H9 (cell line): Measurements from ENCODE around the gene CAB39. TPM values are rescaled to one million over a fixed set of nuclear protein-coding genes. Genes with fewer than 3 reads are reported as not detected.

ENCODE experiments used
- DNase-seq: peaks from one replicate; pipeline ENCODE4 v3.0.0-alpha.2; 2017
- H2AFZ ChIP-seq: one replicate; pipeline ENCODE4 v1.6.1; 2013; ENCODE audit warnings: mild to moderate bottlenecking, low read length, control low read depth, moderate library complexity
- H2AK5ac ChIP-seq: 2 replicates; pipeline ENCODE4 v1.6.1; 2013; ENCODE audit warnings: low read length, control low read depth, mixed read lengths; ENCODE audit not compliant: insufficient read length
- H2BK120ac ChIP-seq: one replicate; pipeline ENCODE4 v1.6.1; 2013; ENCODE audit warnings: low read depth, mild to moderate bottlenecking, low read length, control low read depth, inconsistent platforms; ENCODE audit not compliant: poor library complexity, severe bottlenecking
- H2BK12ac ChIP-seq: 2 replicates; pipeline ENCODE4 v1.6.1; 2013; ENCODE audit warnings: low read length, control low read depth, mixed read lengths, low read depth; ENCODE audit not compliant: insufficient read length
- H2BK15ac ChIP-seq: 2 replicates; pipeline ENCODE4 v1.6.1; 2013; ENCODE audit warnings: low read depth, low read length, control low read depth
- H2BK20ac ChIP-seq: one replicate; pipeline ENCODE4 v1.6.1; 2013; ENCODE audit warnings: low read depth, mild to moderate bottlenecking, low read length, control low read depth, inconsistent platforms; ENCODE audit not compliant: poor library complexity, severe bottlenecking
- H2BK5ac ChIP-seq: 2 replicates; pipeline ENCODE4 v1.6.1; 2013; ENCODE audit warnings: low read length, control low read depth, mixed read lengths; ENCODE audit not compliant: insufficient read length
- H3K14ac ChIP-seq: 2 replicates; pipeline ENCODE4 v1.6.1; 2013; ENCODE audit warnings: low read length, control low read depth; ENCODE audit not compliant: insufficient read depth
- H3K18ac ChIP-seq: 2 replicates; pipeline ENCODE4 v1.6.1; 2013; ENCODE audit warnings: low read depth, mild to moderate bottlenecking, mixed read lengths, low read length, control low read depth; ENCODE audit not compliant: insufficient read length
- H3K23ac ChIP-seq: 2 replicates; pipeline ENCODE4 v1.6.1; 2013; ENCODE audit warnings: low read length, control low read depth, mixed read lengths, low read depth; ENCODE audit not compliant: insufficient read length
- H3K23me2 ChIP-seq: 2 replicates; pipeline ENCODE4 v1.6.1; 2013; ENCODE audit warnings: low read depth, mild to moderate bottlenecking, mixed read lengths, low read length, control low read depth; ENCODE audit not compliant: insufficient read length, poor library complexity, severe bottlenecking
- H3K27ac ChIP-seq: 2 replicates; pipeline ENCODE4 v1.5.1; 2013; ENCODE audit warnings: low read length, control low read depth, mixed read lengths, low read depth; ENCODE audit not compliant: insufficient read length
- H3K27me3 ChIP-seq: 2 replicates; pipeline ENCODE4 v1.6.1; 2013; ENCODE audit warnings: low read length, control low read depth, inconsistent platforms; ENCODE audit not compliant: insufficient read depth
- H3K4ac ChIP-seq: 2 replicates; pipeline ENCODE4 v1.6.1; 2013; ENCODE audit warnings: low read depth, mild to moderate bottlenecking, control low read depth, inconsistent platforms, low read length, moderate library complexity
- H3K4me1 ChIP-seq: 2 replicates; pipeline ENCODE4 v1.6.1; 2013; ENCODE audit warnings: low read length, control low read depth, inconsistent platforms; ENCODE audit not compliant: insufficient read depth
- H3K4me2 ChIP-seq: 2 replicates; pipeline ENCODE4 v1.6.1; 2013; ENCODE audit warnings: low read length, control low read depth, mixed read lengths; ENCODE audit not compliant: insufficient read length, insufficient read depth
- H3K56ac ChIP-seq: 2 replicates; pipeline ENCODE4 v1.6.1; 2013; ENCODE audit warnings: low read depth, mild to moderate bottlenecking, mixed read lengths, low read length, control low read depth; ENCODE audit not compliant: insufficient read length
- H3K79me1 ChIP-seq: 2 replicates; pipeline ENCODE4 v1.6.1; 2013; ENCODE audit warnings: low read depth, mild to moderate bottlenecking, moderate library complexity, low read length, control low read depth, inconsistent platforms; ENCODE audit not compliant: insufficient read depth, poor library complexity, severe bottlenecking
- H3K79me2 ChIP-seq: 2 replicates; pipeline ENCODE4 v1.6.1; 2013; ENCODE audit warnings: low read length, control low read depth, inconsistent platforms; ENCODE audit not compliant: insufficient read depth
- H3K9ac ChIP-seq: 2 replicates; pipeline ENCODE4 v1.6.1; 2013; ENCODE audit warnings: low read length, control low read depth, mixed read lengths; ENCODE audit not compliant: insufficient read length; ENCODE audit errors: extremely low read depth
- H3K9me3 ChIP-seq: one replicate; pipeline ENCODE4 v1.6.1; 2013; ENCODE audit warnings: low read depth, low read length, inconsistent platforms; ENCODE audit not compliant: control insufficient read depth
- H3T11ph ChIP-seq: one replicate; pipeline ENCODE4 v1.6.1; 2013; ENCODE audit warnings: mild to moderate bottlenecking, low read length, control low read depth, inconsistent platforms
- H4K20me1 ChIP-seq: one replicate; pipeline ENCODE4 v1.6.1; 2013; ENCODE audit not compliant: control insufficient read depth, insufficient read length, insufficient read depth
- H4K5ac ChIP-seq: 2 replicates; pipeline ENCODE4 v1.6.1; 2013; ENCODE audit warnings: low read depth, mild to moderate bottlenecking, mixed read lengths, low read length, control low read depth; ENCODE audit not compliant: insufficient read length
- H4K8ac ChIP-seq: replicated peaks from 2 replicates; pipeline ENCODE4 v1.6.1; 2013; ENCODE audit warnings: low read length, control low read depth, mixed read lengths, low read depth; ENCODE audit not compliant: insufficient read length
- H4K91ac ChIP-seq: 2 replicates; pipeline ENCODE4 v1.6.1; 2013; ENCODE audit warnings: low read depth, mild to moderate bottlenecking, moderate library complexity, mixed read lengths, low read length, control low read depth; ENCODE audit not compliant: insufficient read length
- H3K27ac Mint-ChIP-seq, 3 experiments: 2 replicates in 2 of 3; 3 replicates in 1 of 3; pipeline ENCODE4 v1.8.0; 2020 to 2021; ENCODE audit warnings: mixed read lengths in 3 of 3, mild to moderate bottlenecking in 1 of 3, moderate library complexity in 1 of 3
- H3K27me3 Mint-ChIP-seq: 2 replicates; pipeline ENCODE4 v1.8.0; 2021; ENCODE audit warnings: low read depth, mild to moderate bottlenecking, moderate library complexity, mixed read lengths
- H3K36me3 Mint-ChIP-seq, 3 experiments: 2 replicates in 2 of 3; 3 replicates in 1 of 3; pipeline ENCODE4 v1.8.0; 2020 to 2021; ENCODE audit warnings: low read depth in 3 of 3, mixed read lengths in 3 of 3; ENCODE audit not compliant: insufficient read depth in 1 of 3
- H3K4me1 Mint-ChIP-seq, 2 experiments: 2 replicates each; pipeline ENCODE4 v1.8.0; 2020; ENCODE audit warnings: mixed read lengths in 2 of 2
- H3K4me3 Mint-ChIP-seq, 2 experiments: 2 replicates in 1 of 2; 3 replicates in 1 of 2; pipeline ENCODE4 v1.8.0; 2020 to 2021; ENCODE audit warnings: mild to moderate bottlenecking in 2 of 2, mixed read lengths in 2 of 2, moderate library complexity in 1 of 2
- H3K9me3 Mint-ChIP-seq, 2 experiments: 2 replicates in 1 of 2; 3 replicates in 1 of 2; pipeline ENCODE4 v1.8.0; 2020; ENCODE audit warnings: mild to moderate bottlenecking in 2 of 2, mixed read lengths in 2 of 2, moderate library complexity in 1 of 2
- WGBS: extraction: QIAGEN DNeasy Blood & Tissue Kit; methylation state at CpG from one replicate; pipeline ENCODE4 v1.1.7; 2013; ENCODE audit warnings: missing lambda C conversion rate, low lambda C conversion rate, mixed read lengths; ENCODE audit not compliant: insufficient read length; ENCODE audit errors: extremely low coverage; 5-methylcytosine and 5-hydroxymethylcytosine counted together
- total RNA-seq: library from RNA; stranded (reverse); gene quantifications from 2 replicates; pipeline ENCODE4 v1.2.1, GENCODE V29; 2021
- TF ChIP-seq, protein P1 (sequence below): fragments of 200-600 bp; sonication (generic); conservative IDR thresholded peaks from 3 replicates; pipeline ENCODE4 v1.8.0; 2021; ENCODE audit warnings: antibody characterized with exemption, mild to moderate bottlenecking

CAB39 gene
- total RNA-seq, 1 experiment from 2014 or later: 42.7 TPM

DNA sequence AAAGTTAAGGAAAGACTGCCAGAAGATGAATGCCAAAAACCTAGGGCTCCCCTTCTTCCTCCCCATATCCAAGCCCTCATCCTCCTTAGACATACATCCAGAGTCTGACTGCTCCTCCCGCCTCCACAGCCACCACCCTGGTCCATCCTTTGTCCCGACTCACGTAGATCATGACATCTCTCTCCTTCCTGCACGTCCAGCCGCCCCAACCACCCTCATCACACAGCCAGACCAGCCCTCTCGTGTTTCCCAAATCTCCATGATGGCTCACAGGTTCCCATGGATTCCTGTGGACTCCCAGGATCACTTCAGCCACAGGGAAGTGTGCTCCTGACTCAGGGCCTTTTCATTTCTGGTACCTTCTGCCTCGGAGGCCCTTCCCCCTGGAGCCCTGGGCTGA lies 47.8 kb upstream of the CAB39 start:
- H2BK20ac ChIP-seq: no peak overlapping the region
- Mint-ChIP-seq H3K4me3 (no peak overlapping the region), H3K27ac (no peak overlapping the region; a peak in 3 of 7 replicates), H3K36me3 (no peaks in the 10 kb centered on the region; a peak in 1 of 7 replicates), H3K9me3 (no peaks in the 10 kb centered on the region; a peak in 1 of 5 replicates), H3K27me3 (peaks cover 24% of the 10 kb centered on the region), H3K4me1 (peaks cover 41 to 48% of the 10 kb centered on the region in 2 experiments)
- no peak overlapping the region for H3K9ac ChIP-seq
- no peak overlapping the region for H3K27ac ChIP-seq
- H3K56ac ChIP-seq: no peak overlapping the region
- H3K23ac ChIP-seq: no peak overlapping the region
- H3K4ac ChIP-seq: no peak overlapping the region
- no peak overlapping the region for H2AFZ ChIP-seq
- no peak overlapping the region for H4K91ac ChIP-seq
- H3K79me1 ChIP-seq: no peaks in the 10 kb centered on the region
- no peaks in the 10 kb centered on the region; the same call in 1 of the 2 replicates for H3K27me3 ChIP-seq
- no CpG with 5 or more reads among the region's 7 CpGs for WGBS
- no peaks in the 10 kb centered on the region for H3K79me2 ChIP-seq
- no peak overlapping the region for H3K14ac ChIP-seq
- H4K5ac ChIP-seq: no peak overlapping the region
- H3K23me2 ChIP-seq: no peaks in the 10 kb centered on the region
- no peak overlapping the region for H2BK15ac ChIP-seq
- H3K9me3 ChIP-seq: no peaks in the 10 kb centered on the region
- H3K4me1 ChIP-seq: peaks cover 5% of the 10 kb centered on the region; the same call in 1 of the 2 replicates
- no peak overlapping the region for H2BK12ac ChIP-seq
- TF ChIP-seq, protein P1, sequence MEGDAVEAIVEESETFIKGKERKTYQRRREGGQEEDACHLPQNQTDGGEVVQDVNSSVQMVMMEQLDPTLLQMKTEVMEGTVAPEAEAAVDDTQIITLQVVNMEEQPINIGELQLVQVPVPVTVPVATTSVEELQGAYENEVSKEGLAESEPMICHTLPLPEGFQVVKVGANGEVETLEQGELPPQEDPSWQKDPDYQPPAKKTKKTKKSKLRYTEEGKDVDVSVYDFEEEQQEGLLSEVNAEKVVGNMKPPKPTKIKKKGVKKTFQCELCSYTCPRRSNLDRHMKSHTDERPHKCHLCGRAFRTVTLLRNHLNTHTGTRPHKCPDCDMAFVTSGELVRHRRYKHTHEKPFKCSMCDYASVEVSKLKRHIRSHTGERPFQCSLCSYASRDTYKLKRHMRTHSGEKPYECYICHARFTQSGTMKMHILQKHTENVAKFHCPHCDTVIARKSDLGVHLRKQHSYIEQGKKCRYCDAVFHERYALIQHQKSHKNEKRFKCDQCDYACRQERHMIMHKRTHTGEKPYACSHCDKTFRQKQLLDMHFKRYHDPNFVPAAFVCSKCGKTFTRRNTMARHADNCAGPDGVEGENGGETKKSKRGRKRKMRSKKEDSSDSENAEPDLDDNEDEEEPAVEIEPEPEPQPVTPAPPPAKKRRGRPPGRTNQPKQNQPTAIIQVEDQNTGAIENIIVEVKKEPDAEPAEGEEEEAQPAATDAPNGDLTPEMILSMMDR: no peak
- H4K20me1 ChIP-seq: no peaks in the 10 kb centered on the region
- H2BK120ac ChIP-seq: no peak overlapping the region
- H3K4me2 ChIP-seq: no peak overlapping the region
- no peak overlapping the region for H3T11ph ChIP-seq
- no peak overlapping the region for H2AK5ac ChIP-seq
- no peak overlapping the region for H3K18ac ChIP-seq
- no peak overlapping the region for H4K8ac ChIP-seq
- H2BK5ac ChIP-seq: no peak overlapping the region
- no peak for DNase-seq
